Cardiac muscle cell (in vitro differentiated cells and primary cell): ENCODE measurements around the gene CERS5. TPM values are rescaled to one million over a fixed set of nuclear protein-coding genes. Genes with fewer than 3 reads are reported as not detected.
A peak's percentile ranks its signal among the peaks of the same experiment; 100 is the strongest.

Experiments used
- DNase-seq, 2 donors: peaks; one replicate each; pipeline versions ENCODE4 v3.0.0 to v3.0.0-alpha.2; 2010 to 2017; ENCODE audit warnings: low read depth in 1 of 2, low spot score in 1 of 2
- H3K27ac ChIP-seq: fragments of 200-600 bp; sonication (generic); 2 replicates; pipeline ENCODE4 v1.5.1; 2016
- H3K27me3 ChIP-seq: fragments of 200-600 bp; sonication (generic); 2 replicates; pipeline ENCODE4 v1.6.0; 2016; ENCODE audit warnings: control low read depth
- H3K36me3 ChIP-seq: fragments of 200-600 bp; sonication (generic); 2 replicates; pipeline ENCODE4 v1.5.1; 2016; ENCODE audit warnings: control low read depth
- H3K4me1 ChIP-seq: fragments of 200-600 bp; sonication (generic); 2 replicates; pipeline ENCODE4 v1.8.1; 2017; ENCODE audit warnings: low read depth, mild to moderate bottlenecking, mixed run types
- H3K4me3 ChIP-seq: fragments of 200-600 bp; sonication (generic); 2 replicates; pipeline ENCODE4 v1.5.1; 2016; ENCODE audit warnings: mild to moderate bottlenecking
- H3K9me3 ChIP-seq: fragments of 200-600 bp; sonication (generic); 2 replicates; pipeline ENCODE4 v1.5.1; 2017; ENCODE audit warnings: low read depth, mild to moderate bottlenecking, control low read depth
- CTCF ChIP-seq: IDR thresholded peaks from 2 replicates; pipeline ENCODE4 v1.5.1; 2012; ENCODE audit warnings: low read depth, mild to moderate bottlenecking, low read length
- polyA plus RNA-seq: library from polyadenylated mRNA; unstranded; fragments of >200 nt; fragmentation: Nextera tagmentation; extraction: Ambion mirVana; gene quantifications from 2 replicates; pipeline ENCODE4 v1.2.1, GENCODE V29; 2016
- total RNA-seq: library from RNA; depleted of rRNA; stranded (reverse); fragments of >200 nt; gene quantifications from 2 replicates; pipeline ENCODE4 v1.2.3, GENCODE V29; 2016

The CERS5 gene
- total and polyA plus RNA-seq, 2 experiments from 2014 or later, result 78.4 to 107 TPM

- H3K27ac ChIP-seq, result no peak overlapping the region
- no peak for TF ChIP-seq CTCF
- DNase-seq, result peak in 1 of 2 donors; percentile 38
- no peak overlapping the region for H3K4me3 ChIP-seq
- no peaks in the 10 kb centered on the region for H3K4me1 ChIP-seq
- peaks cover 12% of the 10 kb centered on the region for H3K36me3 ChIP-seq
- H3K27me3 ChIP-seq, result no peaks in the 10 kb centered on the region
- H3K9me3 ChIP-seq, result no peaks in the 10 kb centered on the region
Measured at GRCh38 chr12:50192908-50193307, 25.7 kb upstream of the CERS5 start.

GRCh38 chr12:50192236-50192635, 25.1 kb upstream of the CERS5 start:
- Histone ChIP-seq H3K4me1 (no peaks in the 10 kb centered on the region), H3K4me3 (no peak overlapping the region), H3K27ac (no peak overlapping the region), H3K27me3 (no peaks in the 10 kb centered on the region), H3K36me3 (peaks cover 12% of the 10 kb centered on the region), H3K9me3 (no peaks in the 10 kb centered on the region)
- TF ChIP-seq CTCF, result no peak
- no peak for DNase-seq

- peaks cover 12% of the 10 kb centered on the region for H3K36me3 ChIP-seq
- H3K27me3 ChIP-seq, result no peaks in the 10 kb centered on the region
- no peak for TF ChIP-seq CTCF
- no peak overlapping the region for H3K27ac ChIP-seq
- no peaks in the 10 kb centered on the region for H3K4me1 ChIP-seq
- no peak for DNase-seq
- no peaks in the 10 kb centered on the region for H3K9me3 ChIP-seq
- no peak overlapping the region for H3K4me3 ChIP-seq
Measured at GRCh38 chr12:50190859-50191258, 23.7 kb upstream of the CERS5 start.

GRCh38 chr12:50188875-50189575, 21.9 kb upstream of the CERS5 start:
- DNase-seq, result no peak
- Histone ChIP-seq H3K36me3 (no peaks in the 10 kb centered on the region), H3K27me3 (no peaks in the 10 kb centered on the region), H3K4me1 (no peaks in the 10 kb centered on the region), H3K4me3 (no peak overlapping the region), H3K27ac (no peak overlapping the region), H3K9me3 (no peaks in the 10 kb centered on the region)
- no peak for TF ChIP-seq CTCF

- H3K4me1 ChIP-seq, result no peaks in the 10 kb centered on the region
- no peaks in the 10 kb centered on the region for H3K36me3 ChIP-seq
- DNase-seq, result peak in 1 of 2 donors; percentile 71
- no peak overlapping the region for H3K27ac ChIP-seq
- H3K9me3 ChIP-seq, result no peaks in the 10 kb centered on the region
- no peak for TF ChIP-seq CTCF
- no peaks in the 10 kb centered on the region for H3K27me3 ChIP-seq
- no peak overlapping the region for H3K4me3 ChIP-seq
Measured at GRCh38 chr12:50188241-50188781, 21.1 kb upstream of the CERS5 start.
